ENCODE results near the gene CDK18.

The CDK18 gene

DNA sequence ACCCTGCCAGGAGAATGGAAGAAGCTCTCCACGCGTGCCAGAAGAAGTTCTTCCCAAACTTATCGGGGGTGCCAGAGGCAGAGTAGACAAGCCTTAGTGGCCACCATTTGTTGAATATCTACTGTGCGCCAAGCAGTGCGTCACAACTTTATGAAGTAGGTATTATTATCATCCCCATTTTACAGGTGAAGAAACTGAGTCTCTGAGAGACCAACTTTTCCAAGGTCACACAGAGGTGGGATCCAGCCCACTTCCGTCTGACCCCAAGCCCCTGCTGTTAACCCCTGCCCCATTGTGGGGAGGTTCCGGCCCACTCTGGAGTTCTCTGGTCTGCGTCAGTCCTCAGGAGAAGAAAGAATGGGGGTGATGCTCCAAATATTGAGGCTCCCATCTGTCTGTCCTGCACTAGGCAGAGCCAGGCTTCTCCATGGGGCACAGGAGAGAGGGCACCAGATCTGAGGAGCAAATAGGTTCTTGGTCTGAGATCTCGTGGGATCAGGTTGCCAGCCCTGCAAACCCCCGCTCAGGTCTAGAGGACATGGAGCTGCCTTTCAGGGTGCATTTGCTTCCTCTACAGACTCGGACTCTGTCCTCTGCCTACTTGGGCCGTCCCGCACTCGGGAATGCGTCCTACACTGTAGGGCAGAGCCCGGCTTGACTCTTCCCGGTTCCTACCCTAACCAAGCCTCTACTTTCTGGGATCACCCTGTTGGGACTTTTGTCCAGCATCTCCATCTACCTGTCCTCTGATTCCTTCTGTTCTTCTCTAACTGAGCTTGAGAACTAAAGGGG is 2.1 kb downstream of the CDK18 start:
- no peak overlapping the region for H3K4me3 ChIP-seq (ENCODE audit: low read depth, low read length)
- TF ChIP-seq, protein P1, sequence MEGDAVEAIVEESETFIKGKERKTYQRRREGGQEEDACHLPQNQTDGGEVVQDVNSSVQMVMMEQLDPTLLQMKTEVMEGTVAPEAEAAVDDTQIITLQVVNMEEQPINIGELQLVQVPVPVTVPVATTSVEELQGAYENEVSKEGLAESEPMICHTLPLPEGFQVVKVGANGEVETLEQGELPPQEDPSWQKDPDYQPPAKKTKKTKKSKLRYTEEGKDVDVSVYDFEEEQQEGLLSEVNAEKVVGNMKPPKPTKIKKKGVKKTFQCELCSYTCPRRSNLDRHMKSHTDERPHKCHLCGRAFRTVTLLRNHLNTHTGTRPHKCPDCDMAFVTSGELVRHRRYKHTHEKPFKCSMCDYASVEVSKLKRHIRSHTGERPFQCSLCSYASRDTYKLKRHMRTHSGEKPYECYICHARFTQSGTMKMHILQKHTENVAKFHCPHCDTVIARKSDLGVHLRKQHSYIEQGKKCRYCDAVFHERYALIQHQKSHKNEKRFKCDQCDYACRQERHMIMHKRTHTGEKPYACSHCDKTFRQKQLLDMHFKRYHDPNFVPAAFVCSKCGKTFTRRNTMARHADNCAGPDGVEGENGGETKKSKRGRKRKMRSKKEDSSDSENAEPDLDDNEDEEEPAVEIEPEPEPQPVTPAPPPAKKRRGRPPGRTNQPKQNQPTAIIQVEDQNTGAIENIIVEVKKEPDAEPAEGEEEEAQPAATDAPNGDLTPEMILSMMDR (IDR thresholded peaks at IDR 0.05; ENCODE audit: low read depth, low read length), result no peak

- TF ChIP-seq, protein P1 (IDR thresholded peaks at IDR 0.05; ENCODE audit: low read depth, low read length), result no peak
- H3K4me3 ChIP-seq (ENCODE audit: low read depth, low read length), result no peak overlapping the region
Measured at GRCh38 chr1:205508227-205508714, 3.8 kb downstream of the CDK18 start.

- no peak overlapping the region for H3K4me3 ChIP-seq (ENCODE audit: low read depth, low read length)
- TF ChIP-seq, protein P1 (IDR thresholded peaks at IDR 0.05; ENCODE audit: low read depth, low read length), result no peak
Measured at GRCh38 chr1:205510308-205510950, 6.0 kb downstream of the CDK18 start.

DNA sequence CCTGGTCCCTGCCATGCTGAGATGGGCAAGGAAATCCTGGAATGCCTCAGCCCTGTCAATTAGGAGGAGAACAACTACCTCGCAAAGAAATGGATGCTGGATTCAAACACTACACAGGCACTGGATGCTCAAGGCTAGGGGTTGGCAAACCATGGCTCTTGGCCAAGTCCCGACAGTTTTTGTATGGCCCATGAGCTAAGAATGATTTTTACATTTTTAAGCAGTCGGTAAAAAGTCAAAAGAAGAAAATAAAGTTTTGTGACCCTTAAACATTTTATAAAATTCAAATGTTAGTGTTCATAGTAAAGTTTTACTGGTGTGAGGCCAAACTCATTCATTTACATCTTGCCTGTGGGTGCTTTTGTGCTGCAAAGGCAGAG is 6.5 kb downstream of the CDK18 start:
- TF ChIP-seq, protein P1 (IDR thresholded peaks at IDR 0.05; ENCODE audit: low read depth, low read length), result no peak
- no peak overlapping the region for H3K4me3 ChIP-seq (ENCODE audit: low read depth, low read length)

GRCh38 chr1:205512059-205513045 is 7.9 kb downstream of the CDK18 start:
- no peak overlapping the region for H3K4me3 ChIP-seq (ENCODE audit: low read depth, low read length)
- TF ChIP-seq, protein P1 (IDR thresholded peaks at IDR 0.05; ENCODE audit: low read depth, low read length), result no peak

- TF ChIP-seq, protein P1 (IDR thresholded peaks at IDR 0.05; ENCODE audit: low read depth, low read length), result no peak
- H3K4me3 ChIP-seq (ENCODE audit: low read depth, low read length), result no peak overlapping the region
Measured at GRCh38 chr1:205513774-205514173, 9.3 kb downstream of the CDK18 start.
